Esophagus squamous epithelium (tissue), 5 donors: Measurements from ENCODE around the gene RARG. TPM values are rescaled to one million over a fixed set of nuclear protein-coding genes. Genes with fewer than 3 reads are reported as not detected.

ENCODE experiments used
- DNase-seq: peaks from one replicate; lab custom pipeline; 2025; lab: John Stamatoyannopoulos, UW
- H3K27ac ChIP-seq, 4 donors: fragments of 200-600 bp; sonication (generic); one replicate each; pipeline ENCODE4 v1.5.1; 2016 to 2019; ENCODE audit warnings: mild to moderate bottlenecking in 1 of 4
- H3K27me3 ChIP-seq, 4 donors: fragments of 200-600 bp; sonication (generic); 1 replicate in 3 of 4; 2 replicates in 1 of 4; pipeline versions ENCODE4 v1.5.1 to v1.6.0; 2017 to 2021; ENCODE audit warnings: antibody characterized with exemption in 1 of 4
- H3K36me3 ChIP-seq, 3 donors: fragments of 200-600 bp; sonication (generic); one replicate each; pipeline ENCODE4 v1.5.1; 2016 to 2019
- H3K4me1 ChIP-seq, 3 donors: fragments of 200-600 bp; sonication (generic); one replicate each; pipeline ENCODE4 v1.5.1; 2017 to 2019
- H3K4me3 ChIP-seq, 4 donors: fragments of 200-600 bp; sonication (generic); 1 replicate in 3 of 4; 2 replicates in 1 of 4; pipeline ENCODE4 v1.5.1; 2016 to 2019; ENCODE audit warnings: mild to moderate bottlenecking in 2 of 4, moderate library complexity in 1 of 4
- H3K9me3 ChIP-seq, 3 donors: fragments of 200-600 bp; sonication (generic); one replicate each; pipeline ENCODE4 v1.5.1; 2016 to 2019
- POLR2A ChIP-seq, 4 donors: fragments of 450-650 bp; IDR thresholded peaks; one replicate each; pipeline ENCODE4 v1.6.1; 2017; ENCODE audit warnings: antibody characterized with exemption in 4 of 4, mild to moderate bottlenecking in 4 of 4, moderate library complexity in 3 of 4
- WGBS, 2 donors: methylation state at CpG; one replicate each; pipeline ENCODE4 v1.1.5; 2018; 5-methylcytosine and 5-hydroxymethylcytosine counted together
- intact Hi-C: fragments of 100-400 bp; cut with DNase I; formaldehyde crosslinking; loops from one replicate; pipeline ENCODE4 v1.15.0; 2022
- total RNA-seq, 4 donors: library from RNA; depleted of rRNA; stranded (reverse); fragments of >200 nt; gene quantifications; one replicate each; pipeline ENCODE4 v1.1.0, GENCODE V29; 2016
- TF ChIP-seq, protein P1 (sequence below), 6 experiments: fragments of 450-650 bp in 4 of 6; fragments of 200-600 bp in 2 of 6; sonication (generic) in 2 of 6; IDR thresholded peaks; one replicate each; pipeline ENCODE4 v1.5.1; 2016 to 2019; ENCODE audit warnings: antibody characterized with exemption in 6 of 6, mild to moderate bottlenecking in 4 of 6, moderate library complexity in 4 of 6
- donor health status: DM: yes; HTN: yes; CAD: no.

Gene RARG
- total RNA-seq, 4 donors from 2014 or later, result 98.0 to 171 (median 125) TPM

DNA sequence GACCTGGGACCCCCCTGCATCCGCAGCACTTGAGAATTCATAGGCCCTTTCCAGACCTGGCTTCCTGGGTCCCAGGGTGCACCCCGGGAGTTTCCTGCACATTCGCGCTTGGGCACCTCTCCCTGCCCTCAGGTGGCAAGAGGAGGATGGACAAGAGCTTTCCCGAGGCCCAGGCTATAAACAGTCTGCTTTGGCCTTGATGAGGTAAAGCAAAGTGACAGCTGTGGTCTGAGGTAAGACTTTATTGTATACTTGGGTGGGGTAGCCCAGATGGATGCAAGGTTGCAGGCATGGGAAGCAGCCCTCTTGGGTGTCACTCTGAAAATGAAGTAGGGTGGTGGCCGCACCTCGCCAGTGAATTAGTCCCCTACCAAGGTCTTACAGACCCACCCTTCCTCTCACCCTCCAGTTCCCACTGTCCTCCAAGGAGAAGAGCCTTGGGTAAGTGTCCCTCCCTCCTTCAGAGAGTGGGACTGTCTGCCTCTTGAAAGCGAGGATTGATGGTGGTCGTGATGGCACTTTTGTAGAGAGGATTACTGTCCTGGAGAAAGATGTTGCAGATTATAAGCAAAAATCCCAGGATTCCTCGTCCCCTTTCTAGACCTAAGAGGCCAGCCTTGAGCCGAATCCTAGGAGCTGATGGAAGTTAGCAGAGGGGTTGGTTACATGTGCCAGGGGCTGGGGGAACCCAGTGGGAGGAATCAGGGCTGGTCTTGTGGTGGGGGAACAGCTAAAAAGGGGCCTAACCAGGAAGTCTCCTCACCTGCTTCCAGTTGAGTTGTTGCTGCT is 40.7 kb downstream of the RARG start:
- peaks cover 0 to 16% (median 7%) of the 10 kb centered on the region in 3 donors for H3K4me1 ChIP-seq
- 70 to 77% methylated on average over 7 to 9 of the region's 11 CpGs for WGBS, 2 donors
- peaks cover 10 to 68% (median 20%) of the 10 kb centered on the region in 3 donors for H3K36me3 ChIP-seq
- TF ChIP-seq, protein P1, sequence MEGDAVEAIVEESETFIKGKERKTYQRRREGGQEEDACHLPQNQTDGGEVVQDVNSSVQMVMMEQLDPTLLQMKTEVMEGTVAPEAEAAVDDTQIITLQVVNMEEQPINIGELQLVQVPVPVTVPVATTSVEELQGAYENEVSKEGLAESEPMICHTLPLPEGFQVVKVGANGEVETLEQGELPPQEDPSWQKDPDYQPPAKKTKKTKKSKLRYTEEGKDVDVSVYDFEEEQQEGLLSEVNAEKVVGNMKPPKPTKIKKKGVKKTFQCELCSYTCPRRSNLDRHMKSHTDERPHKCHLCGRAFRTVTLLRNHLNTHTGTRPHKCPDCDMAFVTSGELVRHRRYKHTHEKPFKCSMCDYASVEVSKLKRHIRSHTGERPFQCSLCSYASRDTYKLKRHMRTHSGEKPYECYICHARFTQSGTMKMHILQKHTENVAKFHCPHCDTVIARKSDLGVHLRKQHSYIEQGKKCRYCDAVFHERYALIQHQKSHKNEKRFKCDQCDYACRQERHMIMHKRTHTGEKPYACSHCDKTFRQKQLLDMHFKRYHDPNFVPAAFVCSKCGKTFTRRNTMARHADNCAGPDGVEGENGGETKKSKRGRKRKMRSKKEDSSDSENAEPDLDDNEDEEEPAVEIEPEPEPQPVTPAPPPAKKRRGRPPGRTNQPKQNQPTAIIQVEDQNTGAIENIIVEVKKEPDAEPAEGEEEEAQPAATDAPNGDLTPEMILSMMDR (IDR thresholded peaks at IDR 0.05), result no peak
- TF ChIP-seq POLR2A (IDR thresholded peaks at IDR 0.05), result no peak
- intact Hi-C loops, result no loop called here
- H3K9me3 ChIP-seq, result no peaks in the 10 kb centered on the region
- no peak overlapping the region for H3K27ac ChIP-seq
- no peaks in the 10 kb centered on the region for H3K27me3 ChIP-seq
- no peak for DNase-seq
- no peak overlapping the region for H3K4me3 ChIP-seq

DNA sequence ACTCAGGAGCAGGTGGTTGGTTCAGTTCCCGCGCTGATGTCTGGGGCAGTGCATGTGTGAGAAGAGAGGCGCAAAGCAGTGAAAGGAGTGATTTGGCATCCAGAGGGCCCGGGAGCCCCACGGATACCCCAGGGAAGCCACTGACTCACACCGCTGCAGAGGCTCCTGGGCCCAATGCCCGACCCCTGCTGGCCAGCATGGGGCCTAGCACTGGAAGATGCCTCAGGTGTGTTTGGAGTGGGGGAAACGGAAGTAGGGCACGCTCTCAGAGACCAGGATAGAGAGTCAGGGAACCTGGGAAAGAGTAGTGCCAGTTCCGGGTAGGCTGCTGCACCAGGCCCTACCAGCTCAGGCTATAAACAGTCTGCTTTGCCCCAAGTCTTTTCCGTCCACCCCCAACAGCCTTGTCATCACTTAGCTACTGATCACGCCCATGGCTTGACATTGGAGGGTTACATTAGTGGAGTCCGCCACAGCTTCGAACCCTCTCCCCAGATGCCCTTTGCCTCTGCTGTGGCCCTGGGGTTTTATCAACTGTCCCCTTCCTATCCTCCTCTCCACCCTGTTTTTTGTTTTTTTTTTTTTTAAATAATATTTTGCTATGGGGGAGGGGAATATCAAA is 41.8 kb downstream of the RARG start:
- H3K27ac ChIP-seq, result peak overlapping the region in 2 of 4 donors; percentile 5 to 8
- peaks cover 0 to 25% (median 7%) of the 10 kb centered on the region in 3 donors for H3K4me1 ChIP-seq
- H3K27me3 ChIP-seq, result no peaks in the 10 kb centered on the region
- H3K9me3 ChIP-seq, result no peaks in the 10 kb centered on the region
- H3K36me3 ChIP-seq, result peaks cover 13 to 78% (median 27%) of the 10 kb centered on the region in 3 donors
- DNase-seq, result no peak
- 50 to 60% methylated on average over 7 to 10 of the region's 14 CpGs for WGBS, 2 donors
- intact Hi-C loops, result no loop called here
- no peak overlapping the region for H3K4me3 ChIP-seq
- TF ChIP-seq, protein P1 (IDR thresholded peaks at IDR 0.05), result peak; percentile 37 to 77 (median 64)
- no peak for TF ChIP-seq POLR2A (IDR thresholded peaks at IDR 0.05)

DNA sequence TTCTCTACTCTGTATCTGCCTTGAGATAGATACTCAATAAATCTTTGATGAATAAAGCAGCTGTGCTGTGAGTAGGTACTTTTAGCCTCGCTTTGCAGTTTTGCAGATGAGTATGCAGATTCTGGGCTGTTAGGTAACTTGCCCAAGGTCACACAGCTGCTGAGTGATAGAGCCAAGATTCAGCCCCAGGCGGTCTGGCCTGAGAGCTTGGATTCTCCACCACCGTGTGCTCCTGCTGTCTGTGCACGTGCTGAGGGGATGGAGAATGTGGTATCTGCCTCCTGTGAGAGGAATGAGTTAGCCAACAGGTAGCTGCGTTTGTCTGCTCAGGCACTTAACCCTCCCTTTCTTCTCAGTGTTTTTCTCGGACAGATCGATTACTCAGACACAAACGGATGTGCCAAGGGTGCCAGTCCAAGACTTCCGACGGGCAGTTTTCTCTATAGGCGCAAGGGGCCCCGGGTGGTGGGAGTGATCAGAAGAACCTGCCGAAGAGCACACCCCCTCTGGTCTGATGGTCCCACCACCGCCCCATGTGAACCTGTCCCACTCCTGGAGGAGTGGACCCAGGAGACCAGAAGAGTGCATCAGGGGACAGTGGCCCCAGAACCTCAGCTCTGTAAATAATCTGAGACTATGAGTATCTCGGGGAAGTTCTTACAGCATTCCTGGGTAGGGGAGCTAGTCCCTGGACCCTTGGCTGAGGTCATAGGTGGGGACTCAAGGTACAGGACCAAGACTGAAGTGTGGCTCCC is 44.7 kb downstream of the RARG start:
- DNase-seq, result no peak
- intact Hi-C loops, result no loop called here
- Histone ChIP-seq H3K4me3 (no peak overlapping the region), H3K27me3 (no peaks in the 10 kb centered on the region), H3K9me3 (no peaks in the 10 kb centered on the region), H3K36me3 (peaks cover 28 to 97% (median 43%) of the 10 kb centered on the region in 3 donors), H3K4me1 (peaks cover 15 to 52% (median 18%) of the 10 kb centered on the region in 3 donors), H3K27ac (no peak overlapping the region)
- 78 to 94% methylated on average over 3 to 10 of the region's 15 CpGs for WGBS, 2 donors
- TF ChIP-seq POLR2A (IDR thresholded peaks at IDR 0.05), result no peak
- TF ChIP-seq, protein P1 (IDR thresholded peaks at IDR 0.05), result no peak

DNA sequence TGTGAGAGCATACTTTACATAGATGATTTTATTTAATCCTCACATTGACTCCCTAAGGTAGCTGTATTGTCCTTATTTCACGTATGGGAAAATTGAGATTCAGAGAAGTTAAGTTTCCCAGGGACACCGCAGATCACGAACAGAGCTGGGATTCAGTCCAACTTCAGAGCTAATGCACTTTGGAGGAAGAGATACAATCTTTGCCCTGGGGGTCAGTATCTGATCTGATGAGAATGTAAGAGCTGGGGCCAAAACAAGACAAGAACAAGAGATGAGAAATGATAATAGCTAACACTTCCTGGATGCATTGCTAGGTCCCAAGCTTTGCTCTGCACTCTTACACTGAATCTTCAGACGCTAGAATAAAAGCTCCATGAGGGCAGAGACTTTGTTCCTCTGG is 45.3 kb downstream of the RARG start:
- no peak for DNase-seq
- H3K4me1 ChIP-seq, result peaks cover 21 to 58% (median 23%) of the 10 kb centered on the region in 3 donors
- H3K36me3 ChIP-seq, result peaks cover 28 to 97% (median 44%) of the 10 kb centered on the region in 3 donors
- H3K9me3 ChIP-seq, result no peaks in the 10 kb centered on the region
- WGBS, 2 donors, result 85 to 91% methylated on average over 4 of the region's 4 CpGs
- H3K27ac ChIP-seq, result no peak overlapping the region
- no peaks in the 10 kb centered on the region for H3K27me3 ChIP-seq
- intact Hi-C loops, result no loop called here
- no peak overlapping the region for H3K4me3 ChIP-seq
- TF ChIP-seq POLR2A (IDR thresholded peaks at IDR 0.05), result no peak
- TF ChIP-seq, protein P1 (IDR thresholded peaks at IDR 0.05), result no peak
